Mesenchymal stem cell (in vitro differentiated cells and primary cell): ENCODE data around the gene CNTNAP2.

Source experiments
- DNase-seq: peaks from one replicate; pipeline ENCODE4 v3.0.0-alpha.2; 2013
- H2AFZ ChIP-seq: one replicate; pipeline ENCODE4 v1.6.1; 2013; ENCODE audit warnings: low read depth, mild to moderate bottlenecking, control low read depth, inconsistent platforms, low read length, moderate library complexity
- H2AK5ac ChIP-seq: 2 replicates; pipeline ENCODE4 v1.6.1; 2013; ENCODE audit warnings: low read length, moderate library complexity, mild to moderate bottlenecking, inconsistent platforms; ENCODE audit not compliant: severe bottlenecking
- H2BK120ac ChIP-seq: one replicate; pipeline ENCODE4 v1.6.1; 2013; ENCODE audit warnings: low read depth, mild to moderate bottlenecking, inconsistent platforms, low read length, moderate library complexity
- H2BK12ac ChIP-seq, 2 experiments: one replicate each; pipeline ENCODE4 v1.6.1; 2013; ENCODE audit warnings: inconsistent platforms in 2 of 2, low read length in 2 of 2, mild to moderate bottlenecking in 2 of 2, moderate library complexity in 2 of 2, control low read depth in 1 of 2
- H2BK15ac ChIP-seq: one replicate; pipeline ENCODE4 v1.6.1; 2013; ENCODE audit warnings: mild to moderate bottlenecking, low read depth, inconsistent platforms; ENCODE audit not compliant: poor library complexity, severe bottlenecking
- H2BK5ac ChIP-seq: 2 replicates; pipeline ENCODE4 v1.6.1; 2013; ENCODE audit warnings: low read depth, mild to moderate bottlenecking, low read length, control low read depth, inconsistent platforms; ENCODE audit not compliant: poor library complexity, severe bottlenecking
- H3K14ac ChIP-seq, 2 experiments: one replicate each; pipeline ENCODE4 v1.6.1; 2013; ENCODE audit warnings: inconsistent platforms in 2 of 2, low read length in 2 of 2, control low read depth in 1 of 2, mild to moderate bottlenecking in 1 of 2, moderate library complexity in 1 of 2
- H3K18ac ChIP-seq, 2 experiments: one replicate each; pipeline ENCODE4 v1.6.1; 2013; ENCODE audit warnings: inconsistent platforms in 2 of 2, low read length in 2 of 2, control low read depth in 1 of 2, low read depth in 1 of 2, mild to moderate bottlenecking in 1 of 2
- H3K23ac ChIP-seq, 2 experiments: one replicate each; pipeline ENCODE4 v1.6.1; 2013; ENCODE audit warnings: inconsistent platforms in 2 of 2, low read length in 2 of 2, mild to moderate bottlenecking in 2 of 2, moderate library complexity in 2 of 2, control low read depth in 1 of 2
- H3K27ac ChIP-seq: 2 replicates; pipeline ENCODE4 v1.5.1; 2013; ENCODE audit warnings: mild to moderate bottlenecking, moderate library complexity, low read length, control low read depth, inconsistent platforms; ENCODE audit not compliant: poor library complexity, severe bottlenecking
- H3K27me3 ChIP-seq, 2 experiments: 2 replicates each; pipeline versions ENCODE4 v1.6.1 to v1.7.0; 2013; ENCODE audit warnings: low read length in 2 of 2, mild to moderate bottlenecking in 2 of 2, moderate library complexity in 2 of 2, control low read depth in 1 of 2, inconsistent platforms in 1 of 2; ENCODE audit not compliant: control insufficient read depth in 1 of 2, insufficient read depth in 1 of 2
- H3K36me3 ChIP-seq, 2 experiments: 2 replicates each; pipeline versions ENCODE4 v1.6.1 to v1.7.0; 2013; ENCODE audit warnings: low read length in 2 of 2, control low read depth in 1 of 2, inconsistent platforms in 1 of 2, low read depth in 1 of 2, mild to moderate bottlenecking in 1 of 2; ENCODE audit not compliant: insufficient read depth in 2 of 2, control insufficient read depth in 1 of 2
- H3K4ac ChIP-seq, 2 experiments: one replicate each; pipeline ENCODE4 v1.6.1; 2013; ENCODE audit warnings: inconsistent platforms in 2 of 2, low read length in 2 of 2, mild to moderate bottlenecking in 2 of 2, moderate library complexity in 2 of 2, control low read depth in 1 of 2, low read depth in 1 of 2
- H3K4me1 ChIP-seq: 2 replicates; pipeline ENCODE4 v1.6.1; 2013; ENCODE audit warnings: low read depth, low read length, control low read depth; ENCODE audit not compliant: control insufficient read depth, insufficient read depth
- H3K4me2 ChIP-seq: 2 replicates; pipeline ENCODE4 v1.6.1; 2013; ENCODE audit warnings: low read length, mild to moderate bottlenecking, inconsistent platforms; ENCODE audit not compliant: poor library complexity, severe bottlenecking
- H3K4me3 ChIP-seq, 2 experiments: 2 replicates each; pipeline versions ENCODE4 v1.5.1 to v1.7.0; 2013; ENCODE audit warnings: low read length in 2 of 2, mild to moderate bottlenecking in 2 of 2, control low read depth in 1 of 2, low read depth in 1 of 2; ENCODE audit not compliant: insufficient read depth in 1 of 2
- H3K79me1 ChIP-seq: replicated peaks from 2 replicates; pipeline ENCODE4 v1.6.1; 2013; ENCODE audit warnings: mild to moderate bottlenecking, control low read depth, low read length, inconsistent platforms; ENCODE audit not compliant: poor library complexity, severe bottlenecking
- H3K9ac ChIP-seq: 2 replicates; pipeline ENCODE4 v1.7.0; 2013; ENCODE audit warnings: mild to moderate bottlenecking, low read length, moderate library complexity
- H3K9me3 ChIP-seq: 2 replicates; pipeline ENCODE4 v1.7.0; 2013; ENCODE audit warnings: mild to moderate bottlenecking, low read length; ENCODE audit not compliant: control insufficient read depth
- H4K8ac ChIP-seq: one replicate; pipeline ENCODE4 v1.6.1; 2013; ENCODE audit warnings: inconsistent platforms, mild to moderate bottlenecking, low read length, moderate library complexity
- H4K91ac ChIP-seq: one replicate; pipeline ENCODE4 v1.6.1; 2013; ENCODE audit warnings: mild to moderate bottlenecking, low read length, inconsistent platforms
- WGBS: methylation state at CpG from one replicate; pipeline ENCODE4 v1.1.7; 2013; ENCODE audit warnings: mixed read lengths; 5-methylcytosine and 5-hydroxymethylcytosine counted together

Gene CNTNAP2

GRCh38 chr7:146175716-146176115 is 59.1 kb downstream of the CNTNAP2 start:
- 83% methylated on average over 1 of the region's 2 CpGs for WGBS
- Histone ChIP-seq H4K8ac (no peak overlapping the region), H3K36me3 (no peaks in the 10 kb centered on the region), H3K27ac (no peak overlapping the region), H3K4me2 (no peak overlapping the region), H3K4ac (no peak overlapping the region), H2AFZ (no peak overlapping the region), H2BK5ac (no peak overlapping the region), H3K9me3 (no peaks in the 10 kb centered on the region), H2BK15ac (no peak overlapping the region), H3K79me1 (no peaks in the 10 kb centered on the region), H2BK12ac (no peak overlapping the region), H3K27me3 (no peaks in the 10 kb centered on the region), H4K91ac (no peak overlapping the region), H3K4me1 (no peaks in the 10 kb centered on the region), H2BK120ac (no peak overlapping the region), H3K18ac (no peak overlapping the region), H3K14ac (no peak overlapping the region), H3K4me3 (no peak overlapping the region), H2AK5ac (no peak overlapping the region), H3K9ac (no peak overlapping the region), H3K23ac (no peak overlapping the region)
- peak; percentile 14 for DNase-seq

GRCh38 chr7:146176860-146177259 is 60.3 kb downstream of the CNTNAP2 start:
- no peak for DNase-seq
- WGBS, result 33% methylated on average over 1 of the region's 1 CpG
- no peaks in the 10 kb centered on the region for H3K79me1 ChIP-seq
- no peak overlapping the region for H3K4me2 ChIP-seq
- H3K27me3 ChIP-seq, result no peaks in the 10 kb centered on the region
- H3K9ac ChIP-seq, result no peak overlapping the region
- H3K36me3 ChIP-seq, result no peaks in the 10 kb centered on the region
- no peak overlapping the region for H3K27ac ChIP-seq
- H3K23ac ChIP-seq, result no peak overlapping the region
- H2AFZ ChIP-seq, result no peak overlapping the region
- H2BK5ac ChIP-seq, result no peak overlapping the region
- H2BK15ac ChIP-seq, result no peak overlapping the region
- H3K14ac ChIP-seq, result no peak overlapping the region
- H2BK12ac ChIP-seq, result no peak overlapping the region
- H2AK5ac ChIP-seq, result no peak overlapping the region
- H2BK120ac ChIP-seq, result no peak overlapping the region
- H3K4me1 ChIP-seq, result no peaks in the 10 kb centered on the region
- H4K8ac ChIP-seq, result no peak overlapping the region
- no peak overlapping the region for H3K4me3 ChIP-seq
- H4K91ac ChIP-seq, result no peak overlapping the region
- no peak overlapping the region for H3K4ac ChIP-seq
- H3K18ac ChIP-seq, result no peak overlapping the region
- no peaks in the 10 kb centered on the region for H3K9me3 ChIP-seq

GRCh38 chr7:146177301-146177700 is 60.7 kb downstream of the CNTNAP2 start:
- no peak overlapping the region for H4K8ac ChIP-seq
- H3K23ac ChIP-seq, result no peak overlapping the region
- no peak overlapping the region for H3K27ac ChIP-seq
- no peak overlapping the region for H4K91ac ChIP-seq
- H3K36me3 ChIP-seq, result no peaks in the 10 kb centered on the region
- H3K27me3 ChIP-seq, result no peaks in the 10 kb centered on the region
- H3K4me2 ChIP-seq, result no peak overlapping the region
- H2BK15ac ChIP-seq, result no peak overlapping the region
- no peak overlapping the region for H2AFZ ChIP-seq
- H3K4me1 ChIP-seq, result no peaks in the 10 kb centered on the region
- H2BK5ac ChIP-seq, result no peak overlapping the region
- H2AK5ac ChIP-seq, result no peak overlapping the region
- no peaks in the 10 kb centered on the region for H3K79me1 ChIP-seq
- no peak overlapping the region for H2BK12ac ChIP-seq
- WGBS, result no CpG with 5 or more reads among the region's 2 CpGs
- DNase-seq, result no peak
- no peak overlapping the region for H2BK120ac ChIP-seq
- H3K9me3 ChIP-seq, result no peaks in the 10 kb centered on the region
- no peak overlapping the region for H3K4ac ChIP-seq
- H3K14ac ChIP-seq, result no peak overlapping the region
- H3K4me3 ChIP-seq, result no peak overlapping the region
- H3K18ac ChIP-seq, result no peak overlapping the region
- no peak overlapping the region for H3K9ac ChIP-seq

GRCh38 chr7:146185844-146186243 is 69.2 kb downstream of the CNTNAP2 start:
- H2BK15ac ChIP-seq, result no peak overlapping the region
- H3K36me3 ChIP-seq, result no peaks in the 10 kb centered on the region
- no peaks in the 10 kb centered on the region for H3K4me1 ChIP-seq
- H2AFZ ChIP-seq, result no peak overlapping the region
- H3K4me2 ChIP-seq, result no peak overlapping the region
- no peak overlapping the region for H3K14ac ChIP-seq
- WGBS, result no CpG with 5 or more reads among the region's 2 CpGs
- H2BK120ac ChIP-seq, result no peak overlapping the region
- no peak overlapping the region for H3K18ac ChIP-seq
- H3K79me1 ChIP-seq, result no peaks in the 10 kb centered on the region
- peaks cover 13% of the 10 kb centered on the region for H3K9me3 ChIP-seq
- H3K23ac ChIP-seq, result no peak overlapping the region
- H3K27ac ChIP-seq, result no peak overlapping the region
- no peak overlapping the region for H2BK5ac ChIP-seq
- no peak for DNase-seq
- H4K91ac ChIP-seq, result no peak overlapping the region
- H3K27me3 ChIP-seq, result no peaks in the 10 kb centered on the region
- H3K4me3 ChIP-seq, result no peak overlapping the region
- H2BK12ac ChIP-seq, result no peak overlapping the region
- no peak overlapping the region for H3K4ac ChIP-seq
- H4K8ac ChIP-seq, result no peak overlapping the region
- H3K9ac ChIP-seq, result no peak overlapping the region
- no peak overlapping the region for H2AK5ac ChIP-seq
